Spleen (tissue), 11 donors: ENCODE measurements around the gene DDRGK1. TPM values are rescaled to one million over a fixed set of nuclear protein-coding genes. Genes with fewer than 3 reads are reported as not detected.

Source experiments
- DNase-seq: peaks from one replicate; pipeline ENCODE4 v3.0.0-alpha.2; 2020
- H3K27ac ChIP-seq, 8 donors: fragments of 200-600 bp; sonication (generic) in 7 of 8; 1 replicate in 4 of 8; 2 replicates in 4 of 8; pipeline versions ENCODE4 v1.5.0 to v1.8.0; 2016 to 2021; ENCODE audit warnings: inconsistent platforms in 4 of 8, mild to moderate bottlenecking in 4 of 8, moderate library complexity in 1 of 8
- H3K27me3 ChIP-seq, 7 donors: fragments of 200-600 bp; sonication (generic) in 6 of 7; replicated peaks in 1 of 7; 1 replicate in 4 of 7; 2 replicates in 3 of 7; pipeline versions ENCODE4 v1.5.0 to v1.8.0; 2016 to 2021; ENCODE audit warnings: inconsistent platforms in 3 of 7, mild to moderate bottlenecking in 1 of 7
- H3K36me3 ChIP-seq, 6 donors: fragments of 200-600 bp; sonication (generic) in 5 of 6; 1 replicate in 4 of 6; 2 replicates in 2 of 6; pipeline versions ENCODE4 v1.5.0 to v1.8.0; 2016 to 2021; ENCODE audit warnings: inconsistent platforms in 2 of 6
- H3K4me1 ChIP-seq, 6 donors: fragments of 200-600 bp; sonication (generic) in 5 of 6; 1 replicate in 3 of 6; 2 replicates in 3 of 6; pipeline versions ENCODE4 v1.5.0 to v1.8.0; 2016 to 2021; ENCODE audit warnings: inconsistent platforms in 3 of 6
- H3K4me3 ChIP-seq, 8 donors: fragments of 200-600 bp; sonication (generic) in 7 of 8; 1 replicate in 4 of 8; 2 replicates in 4 of 8; pipeline versions ENCODE4 v1.5.0 to v1.8.0; 2016 to 2021; ENCODE audit warnings: inconsistent platforms in 4 of 8, mild to moderate bottlenecking in 4 of 8, moderate library complexity in 2 of 8
- H3K9me3 ChIP-seq, 8 donors: fragments of 200-600 bp; sonication (generic) in 7 of 8; 1 replicate in 4 of 8; 2 replicates in 4 of 8; pipeline versions ENCODE4 v1.5.0 to v1.8.0; 2016 to 2021; ENCODE audit warnings: inconsistent platforms in 4 of 8
- POLR2A ChIP-seq, 3 donors: fragments of 450-650 bp; IDR thresholded peaks; one replicate each; pipeline ENCODE4 v1.5.1; 2017; ENCODE audit warnings: antibody characterized with exemption in 3 of 3, mild to moderate bottlenecking in 1 of 3
- POLR2AphosphoS5 ChIP-seq, 3 donors: sonication (generic); formaldehyde crosslinking; IDR thresholded peaks; one replicate each; pipeline ENCODE4 v1.5.1; 2017; ENCODE audit warnings: antibody characterized with exemption in 3 of 3
- WGBS, 5 donors: extraction: QIAGEN DNeasy Blood & Tissue Kit in 3 of 5; methylation state at CpG; one replicate each; pipeline versions ENCODE4 v1.1.5 to v1.1.7; 2013 to 2018; 5-methylcytosine and 5-hydroxymethylcytosine counted together
- intact Hi-C: fragments of 100-400 bp; cut with DNase I; formaldehyde crosslinking; loops from one replicate; pipeline ENCODE4 v1.15.0; 2023; ENCODE audit warnings: low total_unique reads
- polyA plus RNA-seq, 3 donors: library from polyadenylated mRNA; stranded (reverse); fragments of 200-250 nt; gene quantifications; one replicate each; pipeline ENCODE4 v1.2.1, GENCODE V29; 2013
- total RNA-seq, 7 donors: library from RNA; depleted of rRNA in 3 of 7; stranded (reverse); fragments of >200 nt in 3 of 7; fragmentation: NEBNext Ultra II Directional in 4 of 7; extraction: Animal tissue kit (Norgen Biotek cat#: 25700) in 4 of 7; gene quantifications; one replicate each; pipeline versions ENCODE4 v1.1.0 to v1.2.1, GENCODE V29; 2016 to 2021
- TF ChIP-seq, protein P1 (sequence below), 11 experiments: fragments of 200-600 bp in 7 of 11; fragments of 450-650 bp in 4 of 11; sonication (generic) in 4 of 11; IDR thresholded peaks in 8 of 11; conservative IDR thresholded peaks in 3 of 11; 1 replicate in 7 of 11; 2 replicates in 4 of 11; pipeline versions ENCODE4 v1.4.0 to v1.8.0; 2016 to 2021; ENCODE audit warnings: antibody characterized with exemption in 11 of 11, inconsistent platforms in 4 of 11, mild to moderate bottlenecking in 1 of 11
- donor health status: healthy with polysubstance abuse.
- donor health status: DM: no; HTN: no; CAD: no; lungs with moderate emphysema.
- donor health status: DM: no; HTN: no; CAD: no.
- donor health status: Bipolar disorder and iron deficiency.
- donor health status: healthy.
- donor health status: DM: no; HTN: no; CAD: no.
- donor health status: DM: yes; HTN: yes; CAD: no.

Gene DDRGK1
- total and polyA plus RNA-seq, 10 donors = 25.6 to 53.7 (median 42.2) TPM

DNA sequence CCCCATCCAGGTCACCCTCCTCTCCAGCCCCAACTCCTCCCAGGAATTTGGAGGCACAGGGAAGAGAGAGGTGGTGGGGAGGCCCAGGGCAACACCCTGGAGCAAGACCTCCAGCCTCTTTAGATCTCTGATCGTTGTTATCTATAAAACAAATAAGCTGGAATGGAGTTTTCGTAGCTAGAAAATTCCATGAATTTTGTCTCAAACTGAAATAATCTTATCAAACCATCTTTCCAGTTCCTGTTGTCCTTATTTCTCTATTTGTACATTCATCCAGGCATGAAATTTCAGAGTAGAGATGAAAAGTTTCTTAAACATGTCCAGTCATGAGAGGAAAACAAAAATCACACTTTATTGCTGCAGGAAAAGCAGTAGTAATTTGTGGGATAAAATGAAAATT lies 40.7 kb upstream of the DDRGK1 start:
- Histone ChIP-seq H3K4me1 (peaks cover 8 to 24% (median 15%) of the 10 kb centered on the region in 6 donors), H3K27ac (no peak overlapping the region), H3K36me3 (peaks cover 0 to 1% (median 0%) of the 10 kb centered on the region in 6 donors), H3K9me3 (no peaks in the 10 kb centered on the region), H3K27me3 (peaks cover 0 to 72% (median 14%) of the 10 kb centered on the region in 7 donors), H3K4me3 (no peak overlapping the region)
- 73 to 88% (median 80%) methylated on average over 2 of the region's 2 CpGs for WGBS, 5 donors
- TF ChIP-seq, protein P1, sequence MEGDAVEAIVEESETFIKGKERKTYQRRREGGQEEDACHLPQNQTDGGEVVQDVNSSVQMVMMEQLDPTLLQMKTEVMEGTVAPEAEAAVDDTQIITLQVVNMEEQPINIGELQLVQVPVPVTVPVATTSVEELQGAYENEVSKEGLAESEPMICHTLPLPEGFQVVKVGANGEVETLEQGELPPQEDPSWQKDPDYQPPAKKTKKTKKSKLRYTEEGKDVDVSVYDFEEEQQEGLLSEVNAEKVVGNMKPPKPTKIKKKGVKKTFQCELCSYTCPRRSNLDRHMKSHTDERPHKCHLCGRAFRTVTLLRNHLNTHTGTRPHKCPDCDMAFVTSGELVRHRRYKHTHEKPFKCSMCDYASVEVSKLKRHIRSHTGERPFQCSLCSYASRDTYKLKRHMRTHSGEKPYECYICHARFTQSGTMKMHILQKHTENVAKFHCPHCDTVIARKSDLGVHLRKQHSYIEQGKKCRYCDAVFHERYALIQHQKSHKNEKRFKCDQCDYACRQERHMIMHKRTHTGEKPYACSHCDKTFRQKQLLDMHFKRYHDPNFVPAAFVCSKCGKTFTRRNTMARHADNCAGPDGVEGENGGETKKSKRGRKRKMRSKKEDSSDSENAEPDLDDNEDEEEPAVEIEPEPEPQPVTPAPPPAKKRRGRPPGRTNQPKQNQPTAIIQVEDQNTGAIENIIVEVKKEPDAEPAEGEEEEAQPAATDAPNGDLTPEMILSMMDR (IDR thresholded peaks at IDR 0.05 in 8 of 11, conservative IDR thresholded peaks at IDR 0.05 in 3 of 11) = no peak
- no peak for TF ChIP-seq POLR2AphosphoS5 (IDR thresholded peaks at IDR 0.05)
- no peak for TF ChIP-seq POLR2A (IDR thresholded peaks at IDR 0.05)
- no peak for DNase-seq
- intact Hi-C loops = no loop called here

DNA sequence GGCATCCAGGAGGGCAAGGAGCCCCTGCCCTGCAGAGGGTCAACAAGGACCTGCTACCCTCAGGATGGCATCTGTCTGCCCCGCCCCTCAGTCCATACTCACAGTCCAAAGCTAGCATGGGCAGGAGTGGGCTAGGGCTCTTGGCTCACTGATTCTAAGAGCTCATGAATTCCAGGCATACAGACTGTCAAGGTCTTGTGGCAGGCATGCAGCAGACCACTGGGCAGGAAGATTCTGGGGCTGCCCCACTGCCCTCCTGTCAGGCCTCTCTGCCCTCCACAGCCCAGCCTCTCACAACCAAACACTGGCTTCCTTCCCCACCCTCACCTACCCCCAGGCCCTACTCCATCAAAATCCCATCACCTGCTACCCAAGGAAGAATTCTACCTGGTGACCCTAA lies 40.1 kb upstream of the DDRGK1 start:
- no peaks in the 10 kb centered on the region for H3K36me3 ChIP-seq
- H3K27ac ChIP-seq = no peak overlapping the region
- H3K4me3 ChIP-seq = no peak overlapping the region
- 75 to 94% (median 79%) methylated on average over 1 of the region's 1 CpG; no CpG with 5 or more reads in 1 of the 5 donors for WGBS, 5 donors
- H3K9me3 ChIP-seq = no peaks in the 10 kb centered on the region
- peaks cover 14 to 25% (median 20%) of the 10 kb centered on the region in 6 donors for H3K4me1 ChIP-seq
- TF ChIP-seq POLR2A (IDR thresholded peaks at IDR 0.05) (no peak), POLR2AphosphoS5 (IDR thresholded peaks at IDR 0.05) (no peak)
- TF ChIP-seq, protein P1 (IDR thresholded peaks at IDR 0.05 in 8 of 11, conservative IDR thresholded peaks at IDR 0.05 in 3 of 11) = no peak
- no peak for DNase-seq
- intact Hi-C loops = no loop called here
- H3K27me3 ChIP-seq = peaks cover 0 to 72% (median 20%) of the 10 kb centered on the region in 7 donors

DNA sequence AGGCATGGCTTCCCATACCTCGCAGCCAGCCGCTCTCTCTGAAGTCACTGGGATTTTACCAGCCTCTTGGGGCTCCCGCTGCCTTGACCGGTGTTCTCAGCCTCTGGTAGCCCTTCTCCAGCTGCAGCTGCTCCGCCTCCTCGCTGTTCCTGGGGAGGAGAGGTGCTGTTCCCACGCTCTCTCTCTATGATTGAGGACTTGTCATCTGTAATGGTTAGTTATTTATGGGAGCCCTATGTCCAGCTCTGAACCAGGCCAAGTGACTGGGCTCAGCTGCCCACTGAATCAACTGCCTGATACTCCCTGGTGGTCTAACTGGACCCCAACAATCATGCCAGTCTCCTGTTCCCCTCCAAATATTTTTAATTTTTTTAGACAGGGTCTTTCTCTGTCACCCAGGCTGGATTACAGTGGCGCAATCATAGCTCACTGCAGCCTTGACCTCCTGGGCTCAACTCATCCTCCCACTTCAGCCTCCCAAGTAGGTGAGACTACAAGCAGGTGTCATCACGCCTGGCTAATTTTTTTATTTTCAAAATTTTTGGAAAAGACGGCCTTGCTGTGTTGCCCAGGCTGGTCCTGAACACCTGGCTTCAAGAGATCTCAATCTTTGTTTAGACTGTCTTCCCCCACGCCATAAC lies 39.4 kb upstream of the DDRGK1 start:
- TF ChIP-seq POLR2A (IDR thresholded peaks at IDR 0.05) (no peak), POLR2AphosphoS5 (IDR thresholded peaks at IDR 0.05) (no peak)
- TF ChIP-seq, protein P1 (IDR thresholded peaks at IDR 0.05 in 8 of 11, conservative IDR thresholded peaks at IDR 0.05 in 3 of 11) = no peak
- no peak for DNase-seq
- H3K9me3 ChIP-seq = no peaks in the 10 kb centered on the region
- H3K27ac ChIP-seq = no peak overlapping the region
- peaks cover 0 to 72% (median 26%) of the 10 kb centered on the region in 7 donors for H3K27me3 ChIP-seq
- intact Hi-C loops = no loop called here
- WGBS, 5 donors = 73 to 84% (median 73%) methylated on average over 11 of the region's 11 CpGs
- H3K4me1 ChIP-seq = peaks cover 15 to 25% (median 21%) of the 10 kb centered on the region in 6 donors
- H3K36me3 ChIP-seq = no peaks in the 10 kb centered on the region
- no peak overlapping the region for H3K4me3 ChIP-seq

DNA sequence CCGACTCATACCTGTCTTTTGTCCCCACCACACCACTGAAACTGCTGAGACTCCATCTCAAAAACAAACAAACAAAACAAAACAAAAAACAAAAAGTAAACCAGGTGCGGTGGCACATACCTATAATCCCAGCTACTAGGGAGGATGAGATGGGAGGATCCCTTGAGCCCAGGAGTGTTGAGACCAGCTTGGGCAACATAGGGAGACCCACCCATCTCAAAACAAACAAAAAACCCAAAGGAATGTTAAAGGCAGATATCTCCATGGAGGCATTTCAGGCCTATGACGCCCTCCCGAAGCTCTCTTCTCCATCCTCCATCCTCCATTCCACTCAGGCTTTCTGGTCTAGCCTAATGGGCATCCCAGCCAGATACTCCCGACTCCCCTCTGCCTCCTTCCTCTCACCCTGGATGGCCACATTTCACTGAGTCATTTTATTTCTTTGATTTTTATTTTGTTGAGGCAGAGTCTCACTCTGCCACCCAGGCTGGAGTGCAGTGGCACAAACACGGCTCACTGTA lies 37.8 kb upstream of the DDRGK1 start:
- intact Hi-C loops = no loop called here
- H3K4me1 ChIP-seq = peaks cover 14 to 31% (median 26%) of the 10 kb centered on the region in 6 donors
- 70 to 80% (median 73%) methylated on average over 6 of the region's 6 CpGs for WGBS, 5 donors
- H3K27me3 ChIP-seq = peaks cover 0 to 72% (median 36%) of the 10 kb centered on the region in 7 donors
- DNase-seq = no peak
- no peaks in the 10 kb centered on the region for H3K36me3 ChIP-seq
- H3K27ac ChIP-seq = no peak overlapping the region
- H3K9me3 ChIP-seq = no peaks in the 10 kb centered on the region
- H3K4me3 ChIP-seq = no peak overlapping the region
- TF ChIP-seq, protein P1 (IDR thresholded peaks at IDR 0.05 in 8 of 11, conservative IDR thresholded peaks at IDR 0.05 in 3 of 11) = no peak
- TF ChIP-seq POLR2A (IDR thresholded peaks at IDR 0.05) (no peak), POLR2AphosphoS5 (IDR thresholded peaks at IDR 0.05) (no peak)
